GM21515 (cell line): ENCODE measurements around the gene ADGRL3.
"Not testable (repeated sequence)": the region's sequence is repeated elsewhere in the genome, so short reads cannot be mapped to it uniquely, and the experiment has no call there.

Experiments
- ATAC-seq: cut with Tn5 transposase; IDR thresholded peaks from one replicate; pipeline ENCODE4 v1.9.1; 2021; ENCODE audit not compliant: unreplicated experiment

The ADGRL3 gene

GRCh38 chr4:61596606-61597340, 396.6 kb downstream of the ADGRL3 start:
- no peak for ATAC-seq

GRCh38 chr4:61603086-61603485, 403.0 kb downstream of the ADGRL3 start:
- ATAC-seq: no peak

GRCh38 chr4:61604054-61604453, 403.9 kb downstream of the ADGRL3 start:
- ATAC-seq: no peak

DNA sequence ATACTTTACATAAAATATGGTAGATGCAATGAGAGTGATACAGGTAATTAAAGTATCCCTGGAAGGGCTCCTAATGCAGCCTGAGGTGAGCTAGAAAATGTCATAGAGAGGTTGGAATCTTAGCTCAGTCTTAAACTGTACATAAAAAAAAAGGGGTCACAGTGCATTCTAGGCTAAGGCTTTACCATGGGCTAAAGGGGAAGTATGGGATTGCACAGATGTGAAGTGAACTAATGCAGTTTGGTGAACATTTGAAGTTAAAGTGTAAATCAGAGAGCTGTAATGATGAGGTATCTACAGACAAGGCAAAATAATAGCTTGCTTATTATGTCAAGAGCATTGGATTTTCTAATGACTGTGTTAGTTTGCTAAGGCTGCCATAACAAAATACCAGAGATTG, 405.9 kb downstream of the ADGRL3 start:
- no peak for ATAC-seq

GRCh38 chr4:61614231-61614630, 414.1 kb downstream of the ADGRL3 start:
- ATAC-seq: no peak

GRCh38 chr4:61619528-61619927, 419.4 kb downstream of the ADGRL3 start:
- no peak for ATAC-seq

GRCh38 chr4:61628282-61628681, 428.2 kb downstream of the ADGRL3 start:
- ATAC-seq: no peak

DNA sequence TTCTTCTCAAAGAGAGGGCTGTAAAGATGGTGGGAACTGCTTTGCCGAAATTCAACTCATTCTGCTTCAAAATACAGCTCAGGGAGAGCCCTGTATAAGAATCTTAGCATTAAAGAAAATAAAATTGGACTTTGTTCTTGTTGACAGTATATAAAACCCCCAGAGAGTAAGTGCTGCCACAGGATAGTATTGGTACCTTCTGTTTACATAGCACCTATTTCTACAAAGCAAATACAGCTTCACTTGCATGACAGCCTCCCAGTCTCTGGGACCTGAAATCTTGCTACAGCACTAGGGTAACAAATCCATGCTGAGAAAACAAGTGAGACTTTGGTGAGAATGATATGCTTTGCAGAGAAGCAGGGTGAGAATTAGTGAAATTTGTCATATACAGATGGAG, 428.6 kb downstream of the ADGRL3 start:
- no peak for ATAC-seq

DNA sequence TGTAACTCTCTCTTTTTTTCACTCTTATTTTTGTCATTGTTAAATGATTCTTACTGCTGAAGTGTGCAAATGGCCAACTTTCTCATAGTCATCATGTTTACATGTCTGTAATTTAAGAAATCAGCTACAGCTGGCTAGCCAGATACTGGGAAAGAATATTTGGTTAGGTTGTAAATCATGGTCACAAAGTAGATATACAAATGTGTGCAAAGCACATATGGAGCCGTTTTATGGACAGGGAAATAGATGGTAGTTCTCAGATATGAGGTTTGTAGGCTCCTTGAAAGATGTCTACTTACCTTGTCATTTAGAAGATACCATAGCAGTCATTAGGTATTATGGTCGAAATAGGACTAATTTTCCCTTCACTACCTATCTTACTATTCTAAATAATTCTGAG, 430.4 kb downstream of the ADGRL3 start:
- ATAC-seq: no peak

- no peak for ATAC-seq
Measured at GRCh38 chr4:61638591-61638990, 438.5 kb downstream of the ADGRL3 start.

DNA sequence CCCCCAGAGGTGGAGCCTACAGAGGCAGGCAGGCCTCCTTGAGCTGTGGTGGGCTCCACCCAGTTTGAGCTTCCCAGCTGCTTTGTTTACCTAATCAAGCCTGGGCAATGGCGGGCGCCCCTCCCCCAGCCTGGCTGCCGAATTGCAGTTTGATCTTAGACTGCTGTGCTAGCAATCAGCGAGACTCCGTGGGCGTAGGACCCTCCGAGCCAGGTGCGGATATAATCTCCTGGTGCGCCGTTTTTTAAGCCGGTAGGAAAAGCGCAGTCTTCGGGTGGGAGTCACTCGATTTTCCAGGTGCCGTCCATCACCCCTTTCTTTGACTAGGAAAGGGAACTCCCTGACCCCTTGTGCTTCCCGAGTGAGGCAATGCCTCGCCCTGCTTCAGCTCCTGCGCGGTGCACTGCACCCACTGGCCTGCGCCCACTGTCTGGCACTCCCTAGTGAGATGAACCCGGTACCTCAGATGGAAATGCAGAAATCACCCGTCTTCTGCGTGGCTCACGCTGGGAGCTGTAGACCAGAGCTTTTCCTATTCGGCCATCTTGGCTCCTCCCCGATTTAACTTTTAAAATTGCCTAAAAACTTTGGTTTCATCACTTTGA, 446.7 kb downstream of the ADGRL3 start:
- not testable (repeated sequence) for ATAC-seq

DNA sequence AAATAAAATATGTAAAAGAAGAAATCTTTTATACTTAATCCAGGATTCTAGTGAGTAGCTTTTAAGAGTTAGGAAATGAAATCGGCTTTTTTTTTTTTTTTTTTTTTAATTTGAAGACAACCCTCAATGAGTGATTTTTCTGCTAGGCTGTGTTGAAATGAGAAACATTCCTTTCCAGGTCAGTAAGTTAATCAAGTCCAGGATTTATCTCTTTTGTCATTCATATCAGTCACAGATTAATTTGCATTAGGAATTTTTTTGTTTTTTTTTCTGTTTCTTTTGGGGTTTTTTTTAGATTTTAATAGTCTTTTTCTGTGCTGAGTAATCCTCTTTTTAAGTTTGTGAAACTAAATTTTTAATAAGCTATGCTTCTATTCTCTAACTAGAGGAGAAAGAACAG, 448.1 kb downstream of the ADGRL3 start:
- ATAC-seq: no peak

GRCh38 chr4:61657016-61657415, 456.9 kb downstream of the ADGRL3 start:
- ATAC-seq: no peak

DNA sequence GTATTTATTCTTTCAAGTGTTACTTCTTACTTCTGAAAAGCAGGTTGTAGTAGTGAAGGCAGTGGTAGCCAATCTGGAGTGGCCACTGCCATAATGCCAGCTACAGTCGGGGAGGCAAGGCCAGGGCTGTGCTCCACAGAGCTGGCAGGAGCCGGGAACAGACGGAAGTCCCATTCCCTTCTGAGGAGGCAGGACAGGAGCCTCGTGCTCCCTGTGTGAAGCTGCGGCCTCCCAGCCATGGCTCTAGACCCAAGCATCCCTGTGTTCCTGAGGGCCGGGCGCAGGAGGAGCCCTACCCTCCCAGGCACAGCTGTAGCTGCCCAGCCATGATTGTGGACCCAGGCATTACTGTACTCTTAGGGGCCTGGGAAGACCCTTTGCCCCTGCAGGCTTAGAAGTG, 461.8 kb downstream of the ADGRL3 start:
- ATAC-seq: no peak

GRCh38 chr4:61662362-61662761, 462.2 kb downstream of the ADGRL3 start:
- no peak for ATAC-seq

- ATAC-seq: no peak
Measured at GRCh38 chr4:61663310-61663709, 463.2 kb downstream of the ADGRL3 start.

- ATAC-seq: no peak
Measured at GRCh38 chr4:61665649-61666048, 465.5 kb downstream of the ADGRL3 start.

GRCh38 chr4:61666244-61666643, 466.1 kb downstream of the ADGRL3 start:
- no peak for ATAC-seq

DNA sequence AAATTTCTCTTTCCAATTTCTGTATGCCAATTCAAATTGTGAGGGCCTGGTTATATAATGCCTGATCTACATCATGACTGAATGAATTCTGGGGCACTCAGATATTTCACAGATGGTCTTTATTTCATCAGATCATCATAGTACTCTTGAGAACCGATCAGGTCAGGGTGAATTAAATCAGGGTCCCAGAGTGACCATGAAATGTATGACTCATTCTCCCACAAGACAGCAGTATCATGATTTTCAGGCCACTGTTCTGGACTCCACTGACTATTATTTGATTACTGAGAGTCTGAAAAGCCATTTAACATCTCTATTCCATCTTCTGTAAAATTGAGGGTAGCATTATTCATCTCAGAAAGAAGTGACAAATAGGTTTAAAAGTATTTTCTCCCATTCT, 471.5 kb downstream of the ADGRL3 start:
- ATAC-seq: no peak

DNA sequence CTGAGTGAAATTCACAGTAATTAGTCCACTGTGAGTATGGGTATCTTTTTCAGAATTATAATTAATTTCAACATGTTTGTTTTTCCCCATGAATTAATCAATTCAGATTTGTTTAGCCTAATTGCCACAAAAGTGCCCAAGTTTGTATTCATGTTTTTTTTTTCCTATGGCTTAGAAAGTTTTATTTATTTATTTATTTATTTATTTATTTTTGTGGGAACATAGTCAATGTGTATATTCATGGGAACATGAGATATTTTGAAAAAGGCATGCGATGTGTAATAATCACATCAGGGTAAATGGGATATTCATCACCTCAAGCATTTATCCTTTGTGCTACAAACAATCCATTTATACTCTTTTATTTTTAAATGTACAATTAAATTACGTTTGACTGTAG, 475.3 kb downstream of the ADGRL3 start:
- ATAC-seq: no peak

GRCh38 chr4:61678297-61678696, 478.2 kb downstream of the ADGRL3 start:
- ATAC-seq: no peak

DNA sequence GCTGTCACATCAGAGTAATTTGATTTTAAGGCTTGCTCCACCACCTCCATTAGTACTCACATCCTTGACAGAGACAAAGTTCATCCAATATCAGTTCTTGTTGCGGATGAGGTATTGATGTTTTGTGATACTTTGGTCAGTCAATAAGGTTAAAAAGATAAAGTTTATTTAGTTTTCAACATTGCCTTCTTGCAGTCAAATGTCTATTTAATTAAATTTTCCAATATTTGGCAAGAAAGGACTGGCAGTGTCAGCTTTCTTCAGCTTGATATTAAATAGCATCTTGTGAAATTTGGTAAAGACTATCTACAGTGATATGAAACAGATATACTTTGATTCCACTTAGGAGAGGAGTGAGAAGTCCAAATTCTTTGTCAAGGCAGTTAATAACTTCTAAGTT, 493.4 kb downstream of the ADGRL3 start:
- no peak for ATAC-seq

- no peak for ATAC-seq
Measured at GRCh38 chr4:61714387-61714911, 514.3 kb downstream of the ADGRL3 start.
